Left colon (tissue), 2 donors: ENCODE results near the gene C5AR2. TPM values are rescaled to one million over a fixed set of nuclear protein-coding genes. Genes with fewer than 3 reads are reported as not detected.
"Not testable (repeated sequence)": the region's sequence is repeated elsewhere in the genome, so short reads cannot be mapped to it uniquely, and the experiment has no call there.

ENCODE experiments used
- ATAC-seq: fragments of 200-7000 bp; cut with Tn5 transposase; one replicate; pipeline ENCODE4 v1.9.1; 2020; ENCODE audit warnings: mild to moderate bottlenecking, moderate library complexity
- DNase-seq, 2 donors: peaks; one replicate each; pipeline ENCODE4 v3.0.0-alpha.2; 2020
- intact Hi-C, 2 donors: fragments of 100-400 bp; cut with DNase I in 1 of 2; cut with micrococcal nuclease in 1 of 2; formaldehyde crosslinking; loops; one replicate each; pipeline versions ENCODE4 v1.11.2 to v1.14.0; 2022; cut with DNase I, micrococcal nuclease
- total RNA-seq, 2 donors: library from RNA; stranded (reverse); fragmentation: NEBNext Ultra II Directional; extraction: Animal tissue kit (Norgen Biotek cat#: 25700); gene quantifications; one replicate each; pipeline ENCODE4 v1.2.1, GENCODE V29; 2021
- donor health status: DM: no; HTN: no; CAD: no.
- donor health status: DM: yes; HTN: yes; CAD: no.

Gene C5AR2
- total RNA-seq, 2 donors from 2014 or later, result 0.46 to 2.3 TPM

GRCh38 chr19:47351548-47351947 is 19.6 kb downstream of the C5AR2 start:
- DNase-seq (no peak), ATAC-seq (no peak)
- intact Hi-C loops, result no loop called here

- no peak for DNase-seq
- intact Hi-C loops, result no loop called here
- no peak for ATAC-seq
These were observed 20.1 kb downstream of the C5AR2 start for GRCh38 chr19:47352095-47352494.

GRCh38 chr19:47353307-47353712 is 21.3 kb downstream of the C5AR2 start:
- DNase-seq (peak in 1 of 2 donors; percentile 74), ATAC-seq (peak; percentile 64)
- intact Hi-C loops, result no loop called here

DNA sequence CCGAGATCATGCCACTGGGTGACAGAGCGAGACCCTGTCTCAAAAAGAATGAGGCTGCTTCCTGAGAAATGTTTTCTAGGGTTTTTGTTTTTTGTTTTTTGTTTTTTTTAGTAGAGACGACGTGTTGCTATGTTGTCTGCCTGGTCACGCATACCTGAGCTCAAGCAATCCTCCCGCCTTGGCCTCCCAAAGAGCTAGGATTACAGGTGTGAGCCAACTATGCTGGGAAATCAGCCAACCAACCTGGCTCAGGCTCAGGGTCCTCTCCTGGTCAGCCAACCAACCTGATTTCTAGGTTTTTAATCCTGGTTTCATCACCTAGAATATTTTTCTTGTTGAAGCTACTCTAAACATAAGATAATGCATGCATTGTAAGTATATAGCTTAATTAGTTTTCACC is 24.9 kb downstream of the C5AR2 start:
- intact Hi-C loops, result no loop called here
- DNase-seq (no peak), ATAC-seq (no peak)

DNA sequence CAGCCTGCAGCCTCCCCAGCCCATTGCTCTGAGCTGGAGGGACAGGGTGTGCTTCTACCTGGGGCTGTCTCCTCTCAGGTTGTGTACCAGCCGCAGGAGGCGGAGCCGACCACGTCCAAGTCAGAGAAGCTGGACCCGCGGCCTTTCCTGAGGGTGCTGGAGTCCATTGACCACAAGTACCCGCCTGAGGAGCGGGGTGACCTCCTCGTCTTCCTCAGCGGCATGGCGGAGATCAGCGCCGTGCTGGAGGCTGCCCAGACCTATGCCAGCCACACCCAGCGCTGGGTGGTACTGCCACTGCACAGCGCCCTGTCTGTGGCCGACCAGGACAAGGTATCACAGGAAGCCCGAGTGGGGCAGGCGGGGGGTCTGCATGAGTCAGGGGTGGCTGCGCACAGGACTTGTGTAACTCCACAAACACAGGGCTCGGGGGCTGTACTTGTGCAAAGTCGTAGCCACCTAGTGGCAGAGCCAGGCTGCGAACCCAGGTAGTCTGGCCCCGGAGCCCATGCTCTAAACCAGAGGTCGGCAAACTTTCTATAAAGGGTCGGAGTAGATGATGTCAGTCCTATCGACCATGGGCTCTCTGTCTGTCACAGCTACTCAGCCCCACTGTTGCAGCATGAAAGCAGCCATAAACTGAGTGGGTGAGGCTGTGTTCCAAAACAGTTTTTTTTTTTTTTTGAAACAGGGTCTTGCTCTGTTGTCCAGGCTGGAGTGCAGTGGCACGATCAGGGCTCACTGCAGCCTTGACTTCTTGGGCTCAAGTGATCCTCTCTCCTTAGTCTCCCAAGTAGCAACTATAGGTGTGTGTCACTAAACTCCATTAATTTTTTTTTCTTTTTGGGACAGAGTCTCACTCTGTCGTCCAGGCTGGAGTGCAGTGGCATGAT is 26.1 kb downstream of the C5AR2 start:
- ATAC-seq (no peak), DNase-seq (no peak)
- intact Hi-C loops, result no loop called here

GRCh38 chr19:47358936-47359335 is 27.0 kb downstream of the C5AR2 start:
- intact Hi-C loops, result no loop called here
- ATAC-seq, result no peak

GRCh38 chr19:47362321-47362720 is 30.3 kb downstream of the C5AR2 start:
- intact Hi-C loops, result no loop called here
- ATAC-seq, result no peak

More at GRCh38 chr19:47358936-47359335, 27.0 kb downstream of the C5AR2 start:
- no peak for DNase-seq

DNA sequence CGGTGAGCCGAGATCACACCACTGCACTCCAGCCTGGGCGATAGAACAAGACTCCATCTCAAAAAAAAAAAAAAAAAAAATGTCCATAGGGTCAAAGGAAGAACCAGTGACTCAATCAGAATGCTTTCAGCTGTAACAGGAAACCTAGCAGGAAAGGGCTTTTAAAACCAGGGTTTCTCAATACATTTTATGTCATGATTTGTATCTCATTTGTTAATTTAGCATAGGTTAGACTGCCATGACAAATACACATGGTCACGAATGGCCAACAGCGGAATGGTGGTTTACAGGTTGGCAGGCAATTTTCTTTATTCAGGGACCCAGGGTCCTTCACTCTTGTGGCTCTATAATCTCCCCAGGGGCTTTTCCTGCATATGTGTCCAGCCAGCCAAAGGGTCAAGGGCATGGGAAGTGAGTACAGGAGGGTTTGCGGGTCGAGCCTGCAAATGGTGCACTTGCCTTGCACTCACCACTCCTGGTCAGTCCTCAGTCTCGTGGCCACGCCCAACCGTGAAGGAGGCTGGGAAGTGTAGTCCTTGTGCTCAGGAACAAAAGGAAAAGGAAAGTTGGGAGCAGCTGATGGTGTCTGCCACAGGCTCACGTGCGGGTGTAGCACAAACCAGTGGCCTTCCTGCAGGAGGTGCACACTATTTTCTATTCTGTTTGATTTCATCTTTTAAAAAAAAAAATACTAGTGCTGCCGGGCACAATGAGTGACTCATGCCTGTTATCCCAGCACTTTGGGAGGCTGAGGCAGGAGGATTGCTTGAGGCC is 32.0 kb downstream of the C5AR2 start:
- DNase-seq (no peak), ATAC-seq (peak; percentile 37)
- intact Hi-C loops, result no loop called here

More at GRCh38 chr19:47362321-47362720, 30.3 kb downstream of the C5AR2 start:
- no peak for DNase-seq

GRCh38 chr19:47365455-47365854 is 33.5 kb downstream of the C5AR2 start:
- intact Hi-C loops, DNase-seq: not testable (repeated sequence)

DNA sequence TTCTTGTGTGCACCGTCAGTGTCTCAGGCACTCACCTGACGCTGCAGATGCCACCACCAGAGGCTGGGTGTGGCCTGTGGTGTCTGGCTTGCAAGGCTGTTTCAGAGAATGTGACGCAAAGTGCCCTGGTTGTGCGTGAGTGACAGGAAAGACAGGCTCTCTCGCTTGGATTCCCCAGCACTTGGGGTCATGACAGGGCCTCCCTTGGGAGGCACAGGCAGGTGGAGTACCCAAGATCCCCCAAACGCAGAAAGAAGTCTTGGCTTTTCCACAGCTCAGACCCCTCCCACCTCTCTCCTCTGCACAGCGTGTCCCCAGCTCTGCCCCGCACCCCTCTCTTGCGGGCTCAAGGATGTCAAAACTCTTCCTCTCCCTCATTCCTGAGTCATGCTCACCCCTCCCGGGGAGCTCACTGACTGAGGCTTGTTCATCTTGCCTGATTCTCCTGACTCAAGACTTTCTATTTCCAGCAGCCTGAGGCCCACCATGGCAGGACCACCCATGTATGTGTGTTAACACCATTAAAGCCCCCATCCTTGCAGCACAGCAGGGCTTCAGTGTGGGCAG is 38.2 kb downstream of the C5AR2 start:
- intact Hi-C loops, result no loop called here
- DNase-seq, result no peak
- no peak for ATAC-seq

More at GRCh38 chr19:47365455-47365854, 33.5 kb downstream of the C5AR2 start:
- not testable (repeated sequence) for ATAC-seq

DNA sequence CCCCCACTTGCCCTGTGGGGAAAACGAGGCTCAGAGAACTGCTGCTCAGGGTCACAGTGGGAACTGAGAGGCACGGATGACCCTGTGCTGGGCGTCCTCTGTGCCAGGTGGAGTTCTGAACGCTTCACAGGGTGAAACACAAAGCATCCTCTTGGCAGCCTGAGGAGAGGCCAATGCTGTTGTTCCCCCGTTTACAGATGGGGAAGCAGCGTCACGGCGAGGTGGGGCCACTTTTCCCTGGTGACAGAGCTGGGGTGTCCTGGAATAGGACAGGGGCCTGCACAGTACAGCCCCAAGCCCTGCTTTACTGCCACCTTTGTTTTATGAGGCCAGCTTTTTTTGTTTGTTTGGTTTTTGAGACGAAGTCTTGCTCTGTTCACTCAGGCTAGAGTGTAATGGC is 39.3 kb downstream of the C5AR2 start:
- intact Hi-C loops, result no loop called here
- ATAC-seq (no peak), DNase-seq (no peak)

DNA sequence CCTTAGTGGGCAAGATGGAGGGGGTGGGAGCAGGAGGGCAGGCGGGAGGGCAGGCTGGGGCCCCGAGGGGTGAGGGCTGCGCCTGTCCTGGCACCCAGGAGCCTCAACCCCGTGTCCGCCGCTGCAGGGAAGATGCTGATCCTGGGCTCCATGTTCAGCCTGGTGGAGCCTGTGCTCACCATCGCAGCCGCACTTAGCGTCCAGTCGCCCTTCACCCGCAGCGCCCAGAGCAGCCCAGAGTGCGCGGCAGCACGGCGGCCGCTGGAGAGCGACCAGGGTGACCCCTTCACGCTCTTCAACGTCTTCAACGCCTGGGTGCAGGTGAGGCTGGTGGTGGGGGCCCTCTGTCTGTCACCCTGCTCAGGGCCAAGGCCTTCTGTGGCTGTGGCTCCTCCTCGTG is 40.6 kb downstream of the C5AR2 start:
- intact Hi-C loops, result no loop called here
- no peak for DNase-seq
- no peak for ATAC-seq

DNA sequence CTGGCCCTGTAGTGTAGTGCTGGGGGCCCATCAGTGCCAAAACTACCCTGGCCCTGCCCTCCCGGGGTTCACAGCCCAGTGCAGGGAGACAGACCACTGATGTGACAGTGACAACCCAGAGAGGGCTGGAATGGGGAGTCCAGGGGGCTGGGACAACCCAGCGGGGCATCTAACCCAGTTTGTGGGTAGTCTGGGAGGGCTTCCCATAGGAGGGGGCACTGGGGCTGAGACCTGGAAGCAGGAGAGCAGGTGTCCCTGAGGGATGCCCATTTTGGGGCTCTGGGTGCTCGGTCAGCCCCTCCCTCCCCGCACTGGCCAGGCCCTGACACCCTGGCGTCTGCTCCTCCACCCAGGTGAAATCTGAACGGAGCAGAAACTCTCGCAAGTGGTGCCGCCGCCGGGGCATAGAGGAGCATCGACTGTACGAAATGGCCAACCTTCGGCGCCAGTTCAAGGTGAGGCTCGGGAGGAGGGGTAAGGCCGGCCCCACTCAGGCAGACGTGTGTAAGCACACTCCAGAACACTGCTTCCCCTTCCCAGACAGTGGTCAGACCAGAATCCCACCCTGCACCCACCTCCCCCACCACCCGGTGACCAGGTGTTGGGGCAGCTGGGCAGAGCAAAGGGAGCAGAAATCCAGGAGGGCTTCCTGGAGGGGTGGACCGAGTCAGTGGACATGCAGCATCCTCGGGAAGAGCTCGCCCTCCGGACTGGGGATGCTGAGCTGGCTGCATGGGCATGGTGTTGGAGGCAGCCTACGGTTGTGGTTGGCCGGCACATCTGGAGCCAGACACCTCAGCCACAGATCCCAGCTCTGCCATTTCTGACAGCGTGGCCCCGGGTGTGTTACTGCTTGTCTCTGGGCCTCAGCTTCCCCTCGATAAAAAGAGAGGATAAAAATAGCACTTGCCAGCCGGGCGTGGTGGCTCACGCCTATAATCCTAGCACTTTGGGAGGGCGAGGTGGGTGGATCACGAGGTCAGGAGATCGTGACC is 41.6 kb downstream of the C5AR2 start:
- ATAC-seq, result no peak
- intact Hi-C loops, result no loop called here

DNA sequence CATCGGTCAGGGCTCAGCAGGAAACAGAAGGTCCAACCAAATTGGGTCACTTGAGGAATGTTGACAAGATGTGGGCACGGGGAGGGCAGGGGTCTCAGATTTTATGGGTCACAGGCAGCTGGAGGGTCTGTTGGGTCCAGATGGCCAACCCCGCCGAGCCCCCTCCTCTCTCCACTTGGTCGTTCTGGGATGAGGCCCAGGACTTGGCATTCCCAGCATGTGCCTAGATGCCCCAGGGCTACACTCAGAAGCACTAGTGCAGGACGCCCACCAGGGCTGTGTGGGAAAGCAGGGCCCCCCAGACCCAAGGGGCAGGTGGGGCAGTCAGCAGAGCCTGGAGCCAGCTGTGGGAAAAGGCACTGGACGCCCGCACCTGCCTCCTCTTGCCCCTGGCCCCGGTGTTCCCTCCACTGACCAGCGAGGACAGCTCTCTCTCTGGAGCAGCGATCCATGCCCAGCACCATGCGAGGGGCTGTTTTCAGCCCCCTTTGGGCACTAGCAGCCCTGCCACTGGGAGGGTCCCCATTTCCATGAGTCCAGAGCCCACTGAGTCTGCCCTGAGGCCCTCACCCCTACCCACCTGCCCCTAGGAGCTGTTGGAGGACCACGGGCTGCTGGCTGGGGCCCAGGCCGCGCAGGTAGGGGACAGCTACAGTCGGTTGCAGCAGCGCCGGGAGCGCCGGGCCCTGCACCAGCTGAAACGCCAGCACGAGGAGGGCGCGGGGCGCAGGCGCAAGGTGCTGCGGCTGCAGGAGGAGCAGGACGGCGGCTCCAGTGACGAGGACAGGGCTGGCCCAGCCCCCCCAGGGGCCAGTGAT is 43.1 kb downstream of the C5AR2 start:
- intact Hi-C loops, result no loop called here
- ATAC-seq (no peak), DNase-seq (no peak)

More for the DNA sequence above, 41.6 kb downstream of the C5AR2 start:
- DNase-seq, result no peak

DNA sequence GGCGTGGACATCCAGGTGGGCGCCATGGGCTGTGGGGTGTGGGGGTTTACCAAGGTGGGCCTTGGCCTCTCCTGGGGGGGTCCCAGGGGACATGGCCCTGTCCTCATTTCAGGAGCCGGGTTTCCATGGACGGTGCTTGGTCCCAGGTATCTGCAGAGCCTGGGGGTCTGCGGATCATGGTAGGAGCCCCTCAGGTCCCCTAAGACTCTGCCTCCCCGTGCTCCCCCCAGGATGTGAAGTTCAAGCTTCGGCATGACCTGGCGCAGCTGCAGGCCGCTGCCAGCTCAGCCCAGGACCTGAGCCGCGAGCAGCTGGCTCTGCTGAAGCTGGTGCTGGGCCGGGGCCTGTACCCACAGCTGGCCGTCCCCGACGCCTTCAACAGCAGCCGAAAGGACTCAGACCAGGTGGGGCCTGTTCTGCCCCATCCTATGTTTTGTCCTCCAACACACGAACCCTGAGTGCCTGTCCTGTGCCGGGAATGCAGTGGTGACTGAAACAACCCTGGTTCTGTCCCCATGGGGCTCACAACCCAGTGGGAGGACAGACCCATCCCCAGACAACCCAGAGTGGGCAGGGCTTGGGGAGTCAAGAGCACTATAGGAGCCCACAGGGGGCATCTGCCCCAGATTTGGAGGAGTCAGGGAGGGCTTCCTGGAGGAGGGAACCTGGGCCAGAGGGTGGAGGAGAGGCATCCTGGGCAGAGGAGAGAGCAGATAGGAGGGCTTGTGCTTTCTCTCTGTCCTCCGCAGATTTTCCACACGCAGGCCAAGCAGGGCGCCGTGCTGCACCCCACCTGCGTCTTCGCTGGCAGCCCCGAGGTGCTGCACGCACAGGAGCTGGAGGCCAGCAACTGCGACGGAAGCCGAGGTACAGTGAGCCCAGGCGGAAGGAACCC is 44.0 kb downstream of the C5AR2 start:
- intact Hi-C loops, result no loop called here
- DNase-seq (no peak), ATAC-seq (no peak)

DNA sequence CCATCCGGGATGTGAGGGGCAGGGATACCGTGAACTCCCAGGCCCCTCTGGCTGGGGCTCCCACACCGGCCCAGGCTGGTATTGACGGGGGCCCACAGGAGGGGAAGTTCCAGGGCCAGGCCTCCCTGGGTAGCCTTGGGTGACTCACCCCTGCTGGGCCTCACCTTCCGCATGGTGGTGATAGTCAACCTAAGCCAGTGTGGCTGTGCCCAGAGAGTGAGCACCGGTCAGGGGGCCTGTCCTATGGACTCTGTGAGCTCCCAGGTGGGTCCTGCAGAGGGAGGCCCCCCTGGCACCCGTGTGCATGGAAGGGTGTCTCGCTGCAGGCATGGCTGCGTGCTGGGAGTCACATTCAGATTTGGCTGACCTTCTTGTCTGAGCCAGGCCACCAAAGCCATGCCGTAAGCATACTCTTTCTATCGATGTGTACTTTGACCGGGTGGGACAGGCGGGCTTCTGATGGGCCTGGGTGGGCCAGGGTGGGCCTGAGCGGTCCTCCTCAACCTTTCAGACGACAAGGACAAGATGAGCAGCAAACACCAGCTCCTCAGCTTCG is 44.7 kb downstream of the C5AR2 start:
- intact Hi-C loops, result no loop called here
- no peak for ATAC-seq

More for the DNA sequence above, 44.7 kb downstream of the C5AR2 start:
- no peak for DNase-seq
